Measurements from ENCODE around the gene MEGF6.

MEGF6 gene

DNA sequence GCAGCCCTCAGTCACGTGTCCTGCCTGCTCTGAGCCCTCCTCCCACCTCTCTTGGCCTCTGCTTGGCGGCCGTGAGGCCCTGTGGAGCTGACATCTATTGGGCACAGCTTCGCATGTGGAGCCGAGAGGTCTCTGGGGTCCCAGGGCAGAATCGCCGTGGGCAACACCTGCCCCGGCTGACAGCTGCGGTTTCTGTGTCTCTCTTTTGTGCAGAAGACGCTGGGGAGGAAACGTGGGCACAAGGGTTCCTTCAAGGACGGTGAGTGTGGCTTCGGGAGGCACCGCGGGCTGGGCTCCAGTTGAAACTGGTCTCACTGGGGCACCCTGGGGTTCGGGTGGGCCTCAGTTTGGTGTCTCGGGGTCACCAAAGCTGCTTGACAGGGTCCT is 145.4 kb downstream of the MEGF6 start:
- DNase-seq = no peak

DNA sequence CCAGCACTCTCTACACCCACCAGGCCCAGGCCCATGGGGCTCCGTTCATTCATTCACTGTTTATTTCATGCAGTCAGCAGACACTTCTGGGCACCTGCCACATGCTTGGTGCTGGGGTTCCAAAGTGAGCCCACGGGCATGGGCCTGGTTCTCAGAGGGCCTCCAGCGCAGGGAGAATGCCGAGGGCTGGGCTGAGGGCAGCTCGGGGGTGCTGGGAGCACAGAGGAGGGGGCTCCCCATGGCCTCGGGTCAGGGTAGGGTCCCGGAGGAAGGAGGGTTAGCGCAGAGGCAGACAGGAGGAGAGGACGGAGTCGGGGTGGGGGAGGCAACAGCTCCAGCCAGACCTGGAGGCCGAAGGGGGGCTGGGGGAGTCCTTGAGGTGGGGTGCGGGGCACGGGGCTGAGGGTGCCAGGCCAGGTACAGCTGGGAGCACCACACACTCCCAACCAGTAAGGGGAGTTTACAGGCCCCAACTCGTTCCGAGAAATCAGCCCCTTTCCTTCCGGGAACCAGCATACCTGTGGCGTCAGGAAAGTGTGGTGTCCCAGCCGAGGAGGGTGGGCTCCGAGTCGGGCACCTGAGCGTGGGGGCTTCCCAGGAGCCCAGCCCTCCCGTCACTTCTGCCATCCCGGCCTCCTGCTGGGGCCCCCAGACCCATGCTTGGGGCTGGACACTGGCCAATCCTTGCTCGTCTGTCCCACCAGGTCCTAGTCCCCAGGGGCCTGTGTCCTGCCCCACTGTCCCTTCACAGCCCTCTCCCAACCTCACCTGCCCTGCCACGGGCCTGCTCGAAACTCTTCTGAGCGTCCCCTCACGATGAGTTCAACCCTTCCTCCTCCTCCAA is 146.0 kb downstream of the MEGF6 start:
- DNase-seq = no peak

DNA sequence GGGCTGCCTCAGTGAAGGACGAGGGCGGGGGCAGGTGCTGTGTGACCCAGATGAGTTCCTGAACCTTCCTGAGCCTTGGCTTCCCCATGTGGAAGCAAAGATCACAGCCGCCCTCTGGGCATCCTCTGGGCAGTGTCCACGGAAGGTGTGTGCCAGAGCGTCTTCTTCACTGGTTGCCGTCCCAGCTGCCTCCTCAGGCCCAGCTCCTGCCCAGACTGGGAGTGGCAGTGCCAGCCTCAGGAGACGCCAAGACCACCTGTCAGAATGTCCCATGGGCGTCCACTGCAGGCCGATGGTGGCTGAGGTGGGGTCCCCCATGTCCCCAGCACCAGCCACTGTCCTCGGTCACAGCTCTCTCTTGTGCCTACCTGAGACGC is 146.7 kb downstream of the MEGF6 start:
- DNase-seq = no peak

DNA sequence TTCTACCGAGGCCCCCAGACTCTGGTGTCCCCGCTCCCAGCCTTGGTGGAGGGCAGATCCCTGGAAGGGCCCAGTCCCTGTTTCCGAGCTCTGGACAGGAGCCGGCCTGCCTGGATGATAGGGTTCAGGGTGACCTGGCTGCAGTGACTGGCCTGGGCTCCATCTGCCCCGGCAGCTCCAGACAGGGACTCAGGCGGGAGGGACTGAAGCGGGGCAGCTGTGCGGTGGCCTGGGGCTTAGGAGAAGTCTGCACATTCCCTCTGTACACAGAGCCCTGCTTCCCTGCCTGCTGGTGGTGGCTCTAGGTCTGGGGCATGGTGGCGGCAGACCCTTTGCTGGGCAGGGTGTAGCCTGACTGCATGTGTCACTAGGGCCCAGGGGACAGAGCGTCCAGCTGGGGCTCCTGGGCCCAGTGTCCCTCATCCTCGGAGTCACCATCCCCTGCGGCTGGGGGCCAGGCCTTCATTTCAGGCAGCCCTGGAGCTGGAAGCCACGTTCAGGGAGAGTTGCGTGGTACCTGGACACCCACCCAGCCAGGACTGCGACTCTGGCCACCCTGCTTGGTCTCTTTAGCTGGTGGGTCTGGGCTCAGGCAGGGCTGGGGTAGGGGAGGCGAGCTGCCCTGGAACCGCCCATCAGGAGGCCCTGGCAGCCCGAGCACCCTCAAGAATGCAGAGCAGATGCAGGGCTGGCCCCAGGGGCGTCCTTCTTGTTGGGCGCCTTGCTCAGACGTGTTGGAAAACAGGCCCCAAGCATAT is 147.2 kb downstream of the MEGF6 start:
- DNase-seq = no peak

DNA sequence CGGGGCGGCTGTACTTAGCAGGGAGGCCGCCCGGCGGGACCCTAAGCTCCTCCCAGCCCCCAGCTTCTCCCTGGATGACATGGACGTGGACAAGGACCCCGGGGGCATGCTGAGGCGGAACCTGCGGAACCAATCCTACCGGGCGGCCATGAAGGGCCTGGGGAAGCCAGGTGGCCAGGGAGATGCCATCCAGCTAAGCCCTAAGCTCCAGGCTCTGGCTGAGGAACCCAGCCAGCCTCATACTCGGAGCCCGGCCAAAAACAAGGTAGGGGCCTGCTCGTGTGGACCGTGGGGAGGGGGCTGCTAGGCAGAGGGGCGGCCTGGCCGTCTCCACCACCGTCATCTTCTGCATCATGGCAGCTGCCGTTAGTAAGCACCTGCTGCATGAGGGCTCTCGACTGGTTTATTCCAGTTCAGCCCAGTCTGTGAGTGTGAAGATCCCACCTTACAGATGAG is 147.9 kb downstream of the MEGF6 start:
- no peak for DNase-seq

DNA sequence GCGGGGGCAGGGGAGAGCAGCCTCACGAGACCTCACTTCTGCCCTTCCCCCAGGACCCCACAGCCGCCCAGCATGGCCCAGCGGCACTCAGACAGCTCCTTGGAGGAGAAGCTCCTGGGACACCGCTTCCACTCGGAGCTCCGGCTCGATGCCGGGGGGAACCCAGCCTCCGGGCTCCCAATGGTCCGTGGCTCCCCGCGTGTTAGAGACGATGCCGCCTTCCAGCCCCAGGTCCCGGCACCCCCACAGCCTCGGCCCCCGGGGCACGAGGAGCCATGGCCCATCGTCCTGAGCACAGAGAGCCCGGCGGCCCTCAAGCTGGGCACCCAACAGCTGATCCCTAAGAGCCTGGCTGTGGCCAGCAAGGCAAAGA is 148.3 kb downstream of the MEGF6 start:
- no peak for DNase-seq

DNA sequence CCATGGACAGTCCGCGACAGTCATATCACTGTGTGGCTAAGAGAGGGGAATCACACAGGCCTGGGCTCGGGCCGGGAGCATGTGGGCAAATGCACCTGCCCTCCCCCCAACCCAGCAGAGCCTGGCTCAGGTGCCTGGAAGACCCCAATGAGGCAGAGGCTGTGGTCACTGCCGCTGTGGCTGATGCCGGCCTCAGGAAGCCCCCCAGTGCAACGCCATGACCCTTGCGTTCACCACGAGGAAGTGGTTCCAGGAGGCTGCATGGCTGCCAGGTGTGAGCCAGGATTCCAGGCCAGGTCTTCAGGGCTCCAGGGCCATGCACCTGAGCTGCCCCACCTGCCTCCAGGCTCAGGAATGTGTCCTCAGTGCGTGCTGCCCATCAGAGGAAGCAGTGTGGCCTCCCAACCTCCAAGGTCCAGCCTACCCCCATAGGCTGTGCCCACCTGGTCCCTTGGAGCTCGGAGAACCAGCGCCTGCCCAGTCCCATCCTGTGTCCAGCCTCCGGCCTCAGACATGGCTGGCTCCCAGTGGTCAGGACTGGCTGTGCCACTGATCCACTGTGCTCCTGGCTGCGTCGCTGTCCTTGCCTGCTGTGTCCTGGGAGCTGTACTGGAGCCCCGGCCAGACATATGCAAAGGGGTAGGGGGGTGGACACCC is 148.8 kb downstream of the MEGF6 start:
- no peak for DNase-seq

DNA sequence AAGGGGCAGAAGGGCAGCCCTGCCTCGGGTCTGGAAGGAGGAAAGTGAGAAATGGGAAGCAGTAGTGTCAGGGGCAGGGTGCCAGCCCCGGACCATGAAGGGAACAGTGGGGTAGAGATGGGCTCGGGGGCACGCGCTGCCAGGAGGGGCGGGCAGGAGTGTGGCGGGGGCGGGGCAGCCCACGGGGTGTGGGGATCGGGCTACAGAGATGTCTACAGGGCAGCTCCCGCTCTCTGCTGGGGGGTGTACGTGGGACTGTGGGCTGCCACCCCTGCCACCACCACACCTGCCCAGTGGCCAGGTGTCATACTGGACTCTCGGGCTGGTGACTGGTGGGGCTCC is 149.4 kb downstream of the MEGF6 start:
- no peak for DNase-seq

DNA sequence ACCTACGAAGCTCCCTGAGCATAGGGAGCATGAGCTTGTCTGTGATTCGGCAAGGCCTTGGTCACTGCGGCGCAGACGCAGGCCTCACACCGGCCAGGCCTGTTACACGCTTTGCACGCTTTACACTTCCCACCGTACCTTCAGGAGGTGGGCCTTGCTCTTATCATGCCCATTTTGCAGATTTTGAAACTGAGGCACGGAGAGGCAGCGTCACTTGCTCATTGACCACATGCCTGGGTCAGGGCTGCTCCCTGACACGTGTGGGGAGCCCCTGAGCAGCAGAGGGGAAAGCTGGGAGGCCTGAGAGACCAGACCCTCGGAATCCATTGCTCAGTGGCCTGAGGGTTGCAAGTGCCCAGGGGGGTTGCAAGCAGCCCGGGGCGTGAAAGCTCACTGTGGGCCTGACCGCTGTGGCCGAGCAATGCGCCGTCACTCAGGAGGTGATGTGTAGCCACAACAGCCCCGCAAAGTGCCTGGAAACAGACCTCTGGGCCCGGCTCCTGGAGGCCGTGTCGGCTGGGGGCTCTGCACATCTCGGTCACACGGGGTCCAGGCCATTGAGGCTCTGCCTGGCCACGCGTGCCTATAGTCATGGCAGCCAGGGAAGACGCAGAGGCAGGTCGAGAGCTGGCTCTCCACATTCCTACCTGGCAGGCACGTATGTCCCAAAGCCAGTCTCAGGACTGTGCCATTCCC is 149.9 kb downstream of the MEGF6 start:
- no peak for DNase-seq

DNA sequence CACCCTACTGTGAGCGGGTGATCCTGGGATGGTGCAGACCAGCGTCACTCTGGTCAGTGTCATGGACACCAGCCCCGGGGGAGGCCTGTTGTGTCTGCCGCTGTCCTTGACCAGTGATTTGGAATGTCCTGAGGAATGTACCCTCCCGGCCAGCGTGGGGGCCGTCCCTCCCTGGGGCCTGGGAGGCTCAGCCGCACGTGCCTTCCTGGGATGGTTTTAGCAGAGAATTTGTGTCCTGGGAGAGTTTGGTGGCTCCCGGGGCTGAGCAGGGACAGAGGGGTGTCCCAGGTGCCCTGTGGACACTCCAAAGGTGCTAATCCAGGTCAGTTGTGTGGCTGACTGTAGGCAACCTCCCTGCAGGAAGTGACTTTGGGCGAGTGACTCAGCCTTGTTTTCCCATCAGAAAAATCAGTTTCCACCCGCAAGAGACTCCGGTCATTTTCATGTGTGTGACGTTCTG is 150.6 kb downstream of the MEGF6 start:
- no peak for DNase-seq

DNA sequence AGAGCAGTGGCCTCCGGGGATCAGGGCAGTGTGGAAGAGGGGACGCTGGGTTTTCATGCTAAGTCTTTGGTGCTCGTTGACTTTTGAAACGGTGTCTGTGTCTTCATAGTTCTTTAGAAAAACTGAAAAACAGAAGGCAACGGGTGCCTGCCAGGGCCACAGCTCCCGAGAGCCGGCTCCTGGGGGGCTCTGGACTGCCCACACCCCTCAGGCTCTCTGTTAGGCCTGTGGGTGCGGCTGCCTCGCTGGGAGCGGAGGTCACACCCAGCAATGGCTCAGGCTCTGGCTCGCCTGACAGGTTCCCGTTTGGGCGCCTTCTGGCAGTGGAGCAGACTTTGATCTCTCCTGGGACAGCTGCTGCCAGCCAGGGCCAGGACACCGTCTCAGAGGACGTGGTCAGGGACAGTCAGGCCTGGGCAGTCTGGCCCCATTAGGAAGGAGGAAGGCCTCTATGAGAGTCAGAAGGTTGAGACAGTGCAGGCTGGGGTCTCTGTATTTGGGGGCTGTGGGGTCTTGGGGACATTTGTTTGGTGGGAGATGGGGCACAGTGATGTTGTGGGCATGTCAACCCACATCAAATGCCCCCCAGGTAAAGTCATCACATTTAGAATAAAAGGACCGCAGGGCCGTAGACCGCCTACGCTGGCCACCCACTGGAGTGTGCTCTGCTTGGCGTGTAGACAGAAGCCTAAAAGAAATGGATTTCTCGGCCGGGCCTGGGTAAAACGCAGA is 151.2 kb downstream of the MEGF6 start:
- DNase-seq = no peak

DNA sequence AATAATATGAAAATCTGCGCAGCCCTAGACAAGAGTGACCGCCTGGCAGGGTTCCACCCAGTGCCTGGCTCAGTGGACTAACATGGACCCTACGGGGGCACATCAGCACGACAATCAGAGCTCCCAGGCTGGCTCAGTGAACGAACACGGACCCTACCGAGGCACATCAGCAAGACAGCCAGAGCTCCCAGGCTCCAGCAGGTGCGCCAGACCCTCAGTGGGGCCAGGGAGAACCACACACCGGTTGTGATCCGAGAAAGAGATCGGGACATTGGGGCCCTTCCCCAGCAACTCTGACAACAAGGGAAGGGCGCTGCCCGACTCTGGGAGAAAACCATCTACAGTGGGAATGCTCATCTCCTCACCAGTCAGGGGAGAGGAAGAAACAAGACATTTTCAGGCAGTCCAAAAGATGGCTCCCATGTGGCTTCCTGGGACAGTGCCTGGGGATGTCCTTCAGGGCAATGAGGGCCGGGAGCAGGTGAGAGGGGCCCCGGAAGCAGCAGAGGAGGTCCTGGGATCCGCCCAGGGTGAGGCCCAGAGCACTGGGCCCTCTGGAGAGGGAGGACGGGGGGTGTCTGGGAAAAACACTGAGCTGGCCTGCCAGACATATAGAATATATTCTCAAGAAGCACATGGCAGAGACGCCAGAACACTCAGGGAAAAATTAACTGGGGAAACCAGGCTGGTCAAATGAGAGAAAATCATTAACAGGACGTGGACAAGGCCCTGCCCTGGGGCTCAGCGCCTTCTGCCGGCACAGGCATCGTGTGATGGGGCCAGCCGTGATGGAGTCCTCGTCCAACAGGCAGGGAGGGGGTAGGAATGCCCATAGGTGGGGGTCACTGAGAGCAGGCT is 152.0 kb downstream of the MEGF6 start:
- no peak for DNase-seq

DNA sequence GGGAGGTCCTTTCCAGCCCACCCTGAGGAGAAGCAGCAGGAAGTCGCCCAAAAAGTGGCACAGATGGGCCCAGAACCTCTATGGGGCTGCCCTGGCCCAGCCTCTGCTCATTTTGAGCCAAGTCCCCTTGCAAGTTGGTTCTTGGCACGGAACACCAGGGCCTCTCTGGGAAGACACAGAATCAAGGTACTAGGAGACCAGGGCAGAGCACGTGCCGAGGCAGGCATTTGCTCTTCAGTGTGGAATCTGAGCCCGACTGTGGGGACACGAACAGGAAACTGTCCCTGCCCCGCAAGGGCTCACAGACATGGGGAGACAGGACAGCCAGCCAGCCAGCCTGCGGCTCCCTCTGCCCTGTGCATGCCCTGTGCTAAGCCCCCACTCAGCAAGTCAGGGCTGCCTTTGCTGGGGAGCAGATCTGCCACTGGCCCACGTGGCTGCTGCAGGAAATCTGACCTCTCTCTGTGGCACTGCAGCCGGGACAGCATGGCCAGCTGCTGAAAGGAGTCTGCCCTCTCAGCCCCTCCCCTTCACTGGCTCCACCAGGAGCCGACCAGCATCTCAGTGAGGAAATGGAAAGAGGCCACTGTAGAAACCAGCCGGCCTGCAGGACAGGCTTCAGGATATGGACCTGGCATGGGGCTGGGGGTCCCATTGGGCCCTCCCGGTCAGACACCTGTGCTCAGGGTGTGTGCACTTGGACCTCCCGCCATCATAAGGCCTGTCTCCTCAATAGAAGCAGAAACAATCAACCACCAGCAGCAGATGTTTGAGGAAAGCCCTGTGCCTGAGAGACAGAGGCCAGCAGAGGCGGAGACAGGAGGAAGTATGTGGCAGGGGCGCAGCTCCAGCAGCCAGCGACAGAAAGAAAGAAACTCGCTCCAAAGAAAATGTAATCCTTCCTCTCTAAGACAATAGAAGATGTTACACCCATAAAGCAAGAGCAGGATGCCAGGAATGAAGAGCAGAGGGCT is 153.1 kb downstream of the MEGF6 start:
- no peak for DNase-seq

DNA sequence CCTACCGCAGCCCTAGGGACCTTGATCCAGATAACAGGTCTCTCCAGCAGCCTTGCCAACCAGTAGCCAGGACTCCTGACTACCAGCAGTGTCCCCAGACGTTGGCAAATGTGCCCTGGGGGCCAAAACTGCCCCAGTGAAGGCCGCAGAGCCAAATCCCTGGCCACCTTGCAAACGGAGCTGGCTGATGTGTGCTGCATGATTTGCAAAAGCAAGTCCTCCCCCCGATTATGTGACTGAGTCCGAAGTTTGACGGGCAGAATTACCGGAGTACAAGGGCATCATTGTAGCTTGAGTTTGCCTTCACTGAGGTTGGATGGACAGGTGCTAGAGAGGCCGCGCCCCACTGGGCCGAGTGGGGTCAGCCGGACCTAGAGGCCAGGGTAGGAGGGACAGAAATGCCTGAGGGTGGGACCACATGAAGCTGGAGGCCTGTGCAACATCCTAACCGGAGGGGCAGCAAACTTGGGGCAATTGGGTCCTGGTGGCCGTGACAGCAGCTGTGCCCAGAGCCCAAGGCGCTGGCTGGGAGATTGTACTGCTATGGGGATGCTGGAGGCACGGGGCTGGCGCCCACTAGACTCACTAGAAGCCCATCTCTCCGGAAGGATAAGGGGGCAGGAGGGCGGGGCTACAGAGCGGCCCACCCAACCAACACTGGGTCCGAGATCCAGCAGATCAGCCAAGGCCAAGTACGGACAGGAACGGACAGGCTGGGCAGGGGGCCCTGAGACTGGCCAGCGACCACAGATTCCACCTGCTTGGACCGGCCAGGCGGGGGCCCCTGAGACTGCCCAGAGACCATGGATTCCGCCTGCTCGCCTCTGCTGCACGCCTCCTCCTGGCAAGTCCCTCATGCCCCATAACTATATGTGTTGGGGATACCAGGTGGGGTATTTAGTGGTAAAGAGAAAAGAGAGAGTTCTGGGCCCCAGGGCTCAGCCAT is 154.1 kb downstream of the MEGF6 start:
- no peak for DNase-seq

DNA sequence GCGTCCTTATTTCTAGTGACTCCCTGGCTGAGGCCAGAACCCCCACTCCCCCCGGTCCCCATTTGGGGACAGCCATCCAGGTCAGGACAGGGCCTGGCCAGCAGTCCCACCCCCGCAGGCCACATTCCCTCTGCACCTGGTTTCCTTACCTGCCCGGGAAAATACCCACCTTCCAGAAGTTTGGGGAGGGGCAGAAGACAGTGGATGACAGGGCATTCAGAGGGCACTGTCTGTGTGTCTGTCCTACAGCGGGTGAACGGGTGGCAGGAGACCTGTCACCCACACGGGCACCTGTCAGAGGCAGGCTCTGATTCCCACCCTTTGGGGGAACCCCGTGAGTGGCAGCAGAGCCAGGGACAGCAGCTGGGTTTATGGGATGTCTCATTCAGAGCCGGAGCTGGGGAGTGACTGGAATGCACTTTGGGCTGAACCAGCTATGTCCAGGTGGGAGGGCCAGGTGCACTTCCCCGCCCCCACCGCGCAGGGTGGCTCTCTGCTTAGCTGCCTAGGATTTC is 154.8 kb downstream of the MEGF6 start:
- DNase-seq = no peak

DNA sequence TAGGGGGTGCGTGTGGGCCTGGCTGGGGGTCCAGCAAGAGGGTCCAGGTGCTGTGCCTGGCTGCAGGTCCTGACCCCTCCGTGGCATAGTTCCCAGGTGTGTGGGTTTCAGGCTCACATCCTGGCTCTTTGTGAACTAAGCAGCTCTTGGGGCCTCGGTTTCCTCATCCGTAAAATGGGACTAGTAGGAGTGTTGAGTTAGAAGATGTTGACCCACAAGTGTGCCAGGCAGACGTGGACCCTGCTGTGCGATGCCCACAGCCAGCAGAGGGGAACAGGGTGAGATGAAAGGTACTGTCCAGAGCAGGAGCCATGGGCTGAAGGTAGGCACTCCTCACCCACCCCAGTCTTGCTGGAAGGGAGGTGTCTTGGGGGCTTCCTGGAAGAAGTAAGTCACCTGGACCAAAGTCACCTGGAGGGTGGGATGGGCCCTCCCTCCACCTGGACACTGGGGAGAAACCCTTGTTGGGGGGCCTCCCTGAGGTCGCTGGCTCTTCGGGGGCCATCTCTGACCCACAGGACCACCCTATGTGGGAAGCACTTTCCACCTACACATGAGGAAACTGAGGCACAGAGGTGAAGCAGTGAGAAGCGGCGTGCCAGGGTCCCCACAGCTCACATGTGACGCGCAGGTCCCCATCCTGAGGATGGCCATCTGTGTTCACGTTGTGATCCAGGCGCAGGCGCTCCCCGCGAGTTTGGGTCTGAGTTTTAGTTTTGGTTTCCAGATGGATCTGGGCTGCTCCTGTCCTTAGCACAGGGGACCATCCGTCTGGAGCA is 155.4 kb downstream of the MEGF6 start:
- DNase-seq = no peak

DNA sequence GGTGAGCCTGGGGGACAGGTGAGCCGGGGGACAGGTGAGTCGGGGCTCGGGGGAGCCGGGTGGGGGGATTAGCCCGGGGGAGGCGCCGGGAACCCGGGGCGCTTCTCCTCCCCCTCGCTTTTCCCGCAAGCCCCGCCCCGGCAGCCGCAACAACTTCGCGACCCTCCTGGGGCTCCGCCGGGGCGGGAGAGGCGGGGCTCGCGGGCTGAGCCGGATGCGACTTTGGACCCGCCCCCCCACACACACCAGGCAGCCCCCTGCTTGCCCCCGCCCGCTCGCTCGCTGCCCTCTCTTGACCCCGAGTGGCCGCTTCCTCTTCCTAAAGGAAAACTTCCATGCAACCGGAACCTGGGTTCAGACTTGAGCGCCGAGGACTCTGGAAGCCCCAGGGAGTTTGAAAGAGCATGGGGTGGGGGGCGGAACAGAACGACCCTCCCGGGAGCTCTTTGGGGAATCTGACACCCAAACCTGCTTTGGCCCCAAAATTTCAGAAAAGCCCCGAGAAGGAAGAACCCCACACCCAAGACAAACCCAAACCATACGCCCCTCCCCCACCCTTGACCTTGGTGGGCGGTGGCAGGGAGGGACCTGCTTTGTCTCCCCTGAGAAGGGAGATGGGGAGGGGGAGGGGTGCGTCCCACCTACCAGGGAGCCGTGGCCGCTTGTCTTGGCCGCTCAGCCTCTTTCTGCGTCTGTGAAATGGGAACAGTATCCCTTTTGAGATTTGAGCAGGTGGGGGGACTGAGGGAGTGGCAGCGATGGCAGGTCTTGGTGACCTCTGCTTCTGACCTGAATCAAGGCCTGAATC is 156.3 kb downstream of the MEGF6 start:
- DNase-seq = no peak
